ENCODE results near the gene PPP4R3A.
A peak's percentile ranks its signal among the peaks of the same experiment; 100 is the strongest.

Gene PPP4R3A

DNA sequence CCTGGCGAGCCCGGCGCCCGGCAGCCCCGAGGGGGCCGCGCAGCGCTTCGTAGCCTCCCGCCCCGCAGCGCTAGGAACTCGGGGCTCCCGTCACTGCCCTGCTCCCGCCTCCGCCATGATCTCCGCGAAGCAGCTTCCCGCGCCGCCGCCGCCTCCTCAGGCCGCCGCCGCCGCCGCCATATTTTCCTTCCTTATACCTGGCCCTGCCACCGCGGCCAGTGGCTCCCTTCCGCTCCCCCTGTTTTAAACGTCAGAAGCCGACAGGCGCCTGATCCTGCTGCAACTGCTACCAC is 286 bp downstream of the PPP4R3A start:
- Histone ChIP-seq H3K4me1 (ENCODE audit: control insufficient read depth, low read depth, low read length) (peaks cover 3% of the 10 kb centered on the region), H2BK5ac (ENCODE audit: low read length) (peak overlapping the region; percentile 63), H2BK15ac (replicated peaks; ENCODE audit: low read depth) (no peak overlapping the region), H3K4me2 (ENCODE audit: low read length) (no peak overlapping the region), H3K9ac (ENCODE audit: low read length) (peak overlapping the region; percentile 84), H3K18ac (ENCODE audit: low read length) (peak overlapping the region; percentile 97), H3K27me3 (ENCODE audit: insufficient read depth, low read length, poor library complexity) (no peaks in the 10 kb centered on the region), H3K4ac (ENCODE audit: low read depth, low read length) (peak overlapping the region; percentile 95), H4K8ac (ENCODE audit: low read depth, low read length) (peak overlapping the region; percentile 77), H4K5ac (ENCODE audit: low read length) (no peak overlapping the region), H3K79me1 (ENCODE audit: low read length) (no peaks in the 10 kb centered on the region), H3K36me3 (ENCODE audit: control insufficient read depth, insufficient read depth, low read length) (no peaks in the 10 kb centered on the region), H3K79me2 (ENCODE audit: control insufficient read depth, insufficient read depth, low read length) (peaks cover 43% of the 10 kb centered on the region), H3K23ac (ENCODE audit: low read length) (no peak overlapping the region), H3K56ac (ENCODE audit: low read length) (peak overlapping the region; percentile 97), H3K4me3 (ENCODE audit: low read length) (peak overlapping the region; percentile 67), H3K27ac (ENCODE audit: low read depth, low read length) (peak overlapping the region; percentile 100), H2BK120ac (ENCODE audit: low read depth, low read length) (peak overlapping the region; percentile 63), H2AK5ac (ENCODE audit: low read length) (no peak overlapping the region)
- WGBS (ENCODE audit: extremely low coverage, insufficient coverage, low lambda C conversion rate), result no CpG with 5 or more reads among the region's 34 CpGs
- DNase-seq, result no peak

DNA sequence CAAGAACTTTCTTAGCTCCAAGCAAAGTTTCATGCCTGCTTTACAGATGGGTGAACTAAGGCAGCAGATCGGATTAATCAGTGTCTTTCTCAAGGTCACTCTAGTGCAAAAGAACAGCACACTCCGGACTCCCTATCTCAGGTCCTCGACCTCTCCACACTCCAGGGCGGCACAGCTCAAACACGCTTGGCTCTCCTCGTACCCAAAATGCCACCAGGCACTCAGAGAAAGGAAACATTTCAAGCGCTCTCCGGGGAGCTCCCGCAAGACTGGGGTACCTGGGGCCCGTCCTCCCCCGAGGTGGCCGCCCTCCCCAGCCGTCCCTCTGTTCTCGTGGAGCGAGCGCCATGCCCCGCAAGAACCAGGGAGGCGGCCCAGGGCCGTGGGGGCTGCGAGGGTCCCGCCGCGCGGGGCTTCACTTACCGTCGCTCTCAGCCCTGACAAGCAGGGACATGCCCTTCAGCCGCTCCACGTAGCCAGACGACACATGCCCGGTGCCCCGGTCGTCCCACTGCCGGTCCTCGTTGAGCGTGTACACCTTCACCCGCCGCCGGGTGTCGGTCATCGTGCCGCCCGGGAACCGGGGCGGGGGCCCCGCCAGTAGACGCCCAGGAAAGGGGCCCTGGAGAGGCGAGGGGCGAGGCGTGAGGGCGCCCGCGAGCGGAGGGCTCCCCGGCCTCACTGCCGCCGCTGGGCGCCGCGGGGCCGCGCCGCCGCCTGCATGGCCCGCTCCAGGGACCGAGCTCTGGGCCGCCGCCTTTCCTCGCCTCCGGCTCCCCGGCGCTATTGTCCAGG is 830 bp downstream of the PPP4R3A start:
- Histone ChIP-seq H3K4ac (ENCODE audit: low read depth, low read length) (peak overlapping the region; percentile 95), H3K79me2 (ENCODE audit: control insufficient read depth, insufficient read depth, low read length) (peaks cover 48% of the 10 kb centered on the region), H4K8ac (ENCODE audit: low read depth, low read length) (peak overlapping the region; percentile 77), H3K27ac (ENCODE audit: low read depth, low read length) (peak overlapping the region; percentile 100), H3K4me1 (ENCODE audit: control insufficient read depth, low read depth, low read length) (peaks cover 3% of the 10 kb centered on the region), H3K4me3 (ENCODE audit: low read length) (peak overlapping the region; percentile 67), H4K5ac (ENCODE audit: low read length) (no peak overlapping the region), H2BK15ac (replicated peaks; ENCODE audit: low read depth) (no peak overlapping the region), H3K79me1 (ENCODE audit: low read length) (no peaks in the 10 kb centered on the region), H2AK5ac (ENCODE audit: low read length) (no peak overlapping the region), H3K27me3 (ENCODE audit: insufficient read depth, low read length, poor library complexity) (no peaks in the 10 kb centered on the region), H3K4me2 (ENCODE audit: low read length) (peak overlapping the region; percentile 41), H3K9ac (ENCODE audit: low read length) (peak overlapping the region; percentile 84), H3K36me3 (ENCODE audit: control insufficient read depth, insufficient read depth, low read length) (no peaks in the 10 kb centered on the region), H3K18ac (ENCODE audit: low read length) (peak overlapping the region; percentile 97), H3K23ac (ENCODE audit: low read length) (peak overlapping the region; percentile 89), H3K56ac (ENCODE audit: low read length) (peak overlapping the region; percentile 97), H2BK5ac (ENCODE audit: low read length) (no peak overlapping the region), H2BK120ac (ENCODE audit: low read depth, low read length) (peak overlapping the region; percentile 63)
- WGBS (ENCODE audit: extremely low coverage, insufficient coverage, low lambda C conversion rate), result no CpG with 5 or more reads among the region's 71 CpGs
- DNase-seq, result peak; percentile 46

DNA sequence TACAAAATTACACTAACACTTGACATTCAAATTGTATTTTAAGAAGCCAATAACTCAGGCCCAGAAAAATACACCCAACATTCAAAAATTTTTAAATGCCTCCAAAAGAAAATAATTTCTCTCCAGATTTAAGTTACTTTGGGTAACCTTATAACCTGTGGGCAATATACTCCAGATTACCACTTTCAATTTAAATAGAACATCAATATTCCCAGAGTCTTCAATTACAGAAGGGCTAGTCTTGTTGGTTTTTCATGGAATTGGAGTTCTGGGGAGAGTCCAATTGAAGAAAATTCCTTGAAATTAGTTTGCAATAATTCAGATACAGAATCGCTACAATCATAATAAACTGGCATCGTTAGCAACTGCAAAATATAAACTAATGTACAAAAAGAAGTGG is 2.0 kb downstream of the PPP4R3A start:
- Histone ChIP-seq H2AK5ac (ENCODE audit: low read length) (no peak overlapping the region), H2BK5ac (ENCODE audit: low read length) (no peak overlapping the region), H3K18ac (ENCODE audit: low read length) (no peak overlapping the region), H3K79me2 (ENCODE audit: control insufficient read depth, insufficient read depth, low read length) (peaks cover 59% of the 10 kb centered on the region), H3K4me2 (ENCODE audit: low read length) (no peak overlapping the region), H3K27ac (ENCODE audit: low read depth, low read length) (no peak overlapping the region), H3K79me1 (ENCODE audit: low read length) (no peaks in the 10 kb centered on the region), H3K27me3 (ENCODE audit: insufficient read depth, low read length, poor library complexity) (no peaks in the 10 kb centered on the region), H3K9ac (ENCODE audit: low read length) (peak overlapping the region; percentile 13), H3K36me3 (ENCODE audit: control insufficient read depth, insufficient read depth, low read length) (no peaks in the 10 kb centered on the region), H4K8ac (ENCODE audit: low read depth, low read length) (no peak overlapping the region), H2BK120ac (ENCODE audit: low read depth, low read length) (no peak overlapping the region), H4K5ac (ENCODE audit: low read length) (no peak overlapping the region), H3K56ac (ENCODE audit: low read length) (no peak overlapping the region), H3K4me3 (ENCODE audit: low read length) (no peak overlapping the region), H2BK15ac (replicated peaks; ENCODE audit: low read depth) (no peak overlapping the region), H3K4ac (ENCODE audit: low read depth, low read length) (no peak overlapping the region), H3K23ac (ENCODE audit: low read length) (no peak overlapping the region), H3K4me1 (ENCODE audit: control insufficient read depth, low read depth, low read length) (peaks cover 3% of the 10 kb centered on the region)
- no CpG with 5 or more reads among the region's 2 CpGs for WGBS (ENCODE audit: extremely low coverage, insufficient coverage, low lambda C conversion rate)
- DNase-seq, result no peak

DNA sequence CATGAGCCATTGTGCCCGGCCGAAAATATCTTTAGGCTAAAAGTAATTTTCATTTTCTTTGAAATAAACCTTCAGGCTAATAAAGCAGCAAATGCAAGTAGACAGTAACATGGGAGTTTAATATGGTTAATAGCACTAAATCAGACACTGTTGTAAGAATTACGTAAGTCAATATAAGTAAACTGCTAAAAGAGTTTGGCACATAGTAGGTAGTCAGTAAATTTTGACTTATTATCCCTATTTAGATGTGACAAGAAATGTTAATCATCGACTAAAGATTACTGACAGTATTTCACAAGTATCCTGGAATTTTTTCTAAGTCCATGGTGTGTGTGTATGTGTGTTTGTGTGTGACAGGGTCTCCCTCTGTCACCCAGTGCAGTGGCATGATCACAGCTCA is 3.9 kb downstream of the PPP4R3A start:
- Histone ChIP-seq H2BK15ac (replicated peaks; ENCODE audit: low read depth) (no peak overlapping the region), H2BK5ac (ENCODE audit: low read length) (no peak overlapping the region), H3K79me1 (ENCODE audit: low read length) (no peaks in the 10 kb centered on the region), H3K18ac (ENCODE audit: low read length) (no peak overlapping the region), H3K4me2 (ENCODE audit: low read length) (no peak overlapping the region), H4K5ac (ENCODE audit: low read length) (no peak overlapping the region), H3K23ac (ENCODE audit: low read length) (no peak overlapping the region), H3K56ac (ENCODE audit: low read length) (no peak overlapping the region), H3K4me3 (ENCODE audit: low read length) (no peak overlapping the region), H3K4me1 (ENCODE audit: control insufficient read depth, low read depth, low read length) (peaks cover 3% of the 10 kb centered on the region), H3K27me3 (ENCODE audit: insufficient read depth, low read length, poor library complexity) (no peaks in the 10 kb centered on the region), H3K9ac (ENCODE audit: low read length) (no peak overlapping the region), H3K79me2 (ENCODE audit: control insufficient read depth, insufficient read depth, low read length) (peaks cover 77% of the 10 kb centered on the region), H2BK120ac (ENCODE audit: low read depth, low read length) (no peak overlapping the region), H4K8ac (ENCODE audit: low read depth, low read length) (no peak overlapping the region), H3K4ac (ENCODE audit: low read depth, low read length) (no peak overlapping the region), H2AK5ac (ENCODE audit: low read length) (no peak overlapping the region), H3K36me3 (ENCODE audit: control insufficient read depth, insufficient read depth, low read length) (no peaks in the 10 kb centered on the region), H3K27ac (ENCODE audit: low read depth, low read length) (no peak overlapping the region)
- DNase-seq, result no peak
- whole genome bisulfite sequencing (ENCODE audit: extremely low coverage, insufficient coverage, low lambda C conversion rate), result no CpG with 5 or more reads among the region's 4 CpGs

DNA sequence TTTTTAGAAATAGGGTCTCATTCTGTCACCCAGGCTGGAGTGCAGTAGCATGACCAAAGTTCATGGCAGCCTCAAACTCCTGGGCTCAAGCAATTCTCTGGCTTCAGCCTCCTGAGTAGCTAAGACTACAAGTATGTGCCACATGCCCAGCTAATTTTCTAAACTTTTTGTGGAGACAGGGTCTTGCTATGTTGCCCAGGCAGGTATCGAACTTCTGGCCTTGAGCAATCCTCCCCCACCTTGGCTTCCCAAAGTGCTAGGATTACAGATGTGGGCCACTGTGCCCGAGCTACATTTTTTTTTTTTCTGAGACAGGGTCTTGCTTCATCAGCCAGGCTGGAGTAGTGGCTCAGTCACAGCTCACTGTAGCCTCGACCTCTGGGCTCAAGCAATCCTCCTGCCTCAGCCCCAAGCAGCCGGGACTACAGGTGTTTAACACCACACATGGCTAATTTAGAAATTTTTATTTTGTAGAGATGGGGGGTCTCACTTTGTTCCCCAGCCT is 7.1 kb downstream of the PPP4R3A start:
- DNase-seq, result no peak
- Histone ChIP-seq H3K4ac (ENCODE audit: low read depth, low read length) (no peak overlapping the region), H3K23ac (ENCODE audit: low read length) (no peak overlapping the region), H3K27me3 (ENCODE audit: insufficient read depth, low read length, poor library complexity) (no peaks in the 10 kb centered on the region), H2BK120ac (ENCODE audit: low read depth, low read length) (no peak overlapping the region), H3K27ac (ENCODE audit: low read depth, low read length) (no peak overlapping the region), H4K8ac (ENCODE audit: low read depth, low read length) (no peak overlapping the region), H3K79me2 (ENCODE audit: control insufficient read depth, insufficient read depth, low read length) (peaks cover 84% of the 10 kb centered on the region), H2BK5ac (ENCODE audit: low read length) (no peak overlapping the region), H3K4me1 (ENCODE audit: control insufficient read depth, low read depth, low read length) (no peaks in the 10 kb centered on the region), H3K4me2 (ENCODE audit: low read length) (no peak overlapping the region), H2AK5ac (ENCODE audit: low read length) (no peak overlapping the region), H3K4me3 (ENCODE audit: low read length) (no peak overlapping the region), H4K5ac (ENCODE audit: low read length) (no peak overlapping the region), H3K9ac (ENCODE audit: low read length) (no peak overlapping the region), H3K36me3 (ENCODE audit: control insufficient read depth, insufficient read depth, low read length) (no peaks in the 10 kb centered on the region), H3K18ac (ENCODE audit: low read length) (no peak overlapping the region), H2BK15ac (replicated peaks; ENCODE audit: low read depth) (no peak overlapping the region), H3K56ac (ENCODE audit: low read length) (no peak overlapping the region), H3K79me1 (ENCODE audit: low read length) (no peaks in the 10 kb centered on the region)
- WGBS (ENCODE audit: extremely low coverage, insufficient coverage, low lambda C conversion rate), result no CpG with 5 or more reads among the region's 4 CpGs

Measured in mesendoderm (in vitro differentiated cells).